WTC11 (cell line): ENCODE measurements around the gene DNAH8.

Source experiments
- ATF2 ChIP-seq: sonication (generic); formaldehyde crosslinking; IDR thresholded peaks from 2 replicates; pipeline ENCODE4 v1.8.1; 2022; ENCODE audit warnings: low read depth, missing genetic modification reagents, borderline replicate concordance
- CTCF ChIP-seq: fragments of 200-600 bp; IDR thresholded peaks from 2 replicates; pipeline ENCODE4 v1.8.0; 2022; ENCODE audit warnings: antibody characterized with exemption
- E2F1 ChIP-seq: sonication (generic); formaldehyde crosslinking; IDR thresholded peaks from 2 replicates; pipeline ENCODE4 v1.8.0; 2022; ENCODE audit warnings: mild to moderate bottlenecking, missing genetic modification reagents
- JAZF1 ChIP-seq: fragments of 250-450 bp; sonication (Bioruptor Pico); IDR thresholded peaks from 2 replicates; pipeline ENCODE4 v1.9.0; 2021; ENCODE audit warnings: moderate library complexity, mild to moderate bottlenecking, inconsistent platforms
- ZNF512 ChIP-seq: sonication (generic); formaldehyde crosslinking; IDR thresholded peaks from 2 replicates; pipeline ENCODE4 v1.8.1; 2022; ENCODE audit warnings: missing genetic modification reagents, borderline replicate concordance
- TF ChIP-seq, protein P1 (sequence below): sonication (generic); formaldehyde crosslinking; IDR thresholded peaks from 2 replicates; pipeline ENCODE4 v1.8.1; 2022; ENCODE audit warnings: low read depth, mild to moderate bottlenecking, moderate library complexity, missing genetic modification reagents, borderline replicate concordance
- TF ChIP-seq, protein P2 (sequence below): sonication (generic); formaldehyde crosslinking; IDR thresholded peaks from 2 replicates; pipeline ENCODE4 v1.8.0; 2023; ENCODE audit warnings: missing genetic modification reagents, mild to moderate bottlenecking, borderline replicate concordance
- TF ChIP-seq, protein P3 (sequence below): sonication (generic); formaldehyde crosslinking; IDR thresholded peaks from 2 replicates; pipeline ENCODE4 v1.8.0; 2022; ENCODE audit warnings: mild to moderate bottlenecking, missing genetic modification reagents

- TF ChIP-seq ATF2 (CRISPR knock-in tag) (no peak), E2F1 (CRISPR knock-in tag) (no peak), ZNF512 (CRISPR knock-in tag) (no peak), CTCF (no peak), JAZF1 (CRISPR knock-in tag) (no peak)
- TF ChIP-seq, protein P1, sequence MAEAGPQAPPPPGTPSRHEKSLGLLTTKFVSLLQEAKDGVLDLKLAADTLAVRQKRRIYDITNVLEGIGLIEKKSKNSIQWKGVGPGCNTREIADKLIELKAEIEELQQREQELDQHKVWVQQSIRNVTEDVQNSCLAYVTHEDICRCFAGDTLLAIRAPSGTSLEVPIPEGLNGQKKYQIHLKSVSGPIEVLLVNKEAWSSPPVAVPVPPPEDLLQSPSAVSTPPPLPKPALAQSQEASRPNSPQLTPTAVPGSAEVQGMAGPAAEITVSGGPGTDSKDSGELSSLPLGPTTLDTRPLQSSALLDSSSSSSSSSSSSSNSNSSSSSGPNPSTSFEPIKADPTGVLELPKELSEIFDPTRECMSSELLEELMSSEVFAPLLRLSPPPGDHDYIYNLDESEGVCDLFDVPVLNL (CRISPR knock-in tag) = no peak
- TF ChIP-seq, protein P2, sequence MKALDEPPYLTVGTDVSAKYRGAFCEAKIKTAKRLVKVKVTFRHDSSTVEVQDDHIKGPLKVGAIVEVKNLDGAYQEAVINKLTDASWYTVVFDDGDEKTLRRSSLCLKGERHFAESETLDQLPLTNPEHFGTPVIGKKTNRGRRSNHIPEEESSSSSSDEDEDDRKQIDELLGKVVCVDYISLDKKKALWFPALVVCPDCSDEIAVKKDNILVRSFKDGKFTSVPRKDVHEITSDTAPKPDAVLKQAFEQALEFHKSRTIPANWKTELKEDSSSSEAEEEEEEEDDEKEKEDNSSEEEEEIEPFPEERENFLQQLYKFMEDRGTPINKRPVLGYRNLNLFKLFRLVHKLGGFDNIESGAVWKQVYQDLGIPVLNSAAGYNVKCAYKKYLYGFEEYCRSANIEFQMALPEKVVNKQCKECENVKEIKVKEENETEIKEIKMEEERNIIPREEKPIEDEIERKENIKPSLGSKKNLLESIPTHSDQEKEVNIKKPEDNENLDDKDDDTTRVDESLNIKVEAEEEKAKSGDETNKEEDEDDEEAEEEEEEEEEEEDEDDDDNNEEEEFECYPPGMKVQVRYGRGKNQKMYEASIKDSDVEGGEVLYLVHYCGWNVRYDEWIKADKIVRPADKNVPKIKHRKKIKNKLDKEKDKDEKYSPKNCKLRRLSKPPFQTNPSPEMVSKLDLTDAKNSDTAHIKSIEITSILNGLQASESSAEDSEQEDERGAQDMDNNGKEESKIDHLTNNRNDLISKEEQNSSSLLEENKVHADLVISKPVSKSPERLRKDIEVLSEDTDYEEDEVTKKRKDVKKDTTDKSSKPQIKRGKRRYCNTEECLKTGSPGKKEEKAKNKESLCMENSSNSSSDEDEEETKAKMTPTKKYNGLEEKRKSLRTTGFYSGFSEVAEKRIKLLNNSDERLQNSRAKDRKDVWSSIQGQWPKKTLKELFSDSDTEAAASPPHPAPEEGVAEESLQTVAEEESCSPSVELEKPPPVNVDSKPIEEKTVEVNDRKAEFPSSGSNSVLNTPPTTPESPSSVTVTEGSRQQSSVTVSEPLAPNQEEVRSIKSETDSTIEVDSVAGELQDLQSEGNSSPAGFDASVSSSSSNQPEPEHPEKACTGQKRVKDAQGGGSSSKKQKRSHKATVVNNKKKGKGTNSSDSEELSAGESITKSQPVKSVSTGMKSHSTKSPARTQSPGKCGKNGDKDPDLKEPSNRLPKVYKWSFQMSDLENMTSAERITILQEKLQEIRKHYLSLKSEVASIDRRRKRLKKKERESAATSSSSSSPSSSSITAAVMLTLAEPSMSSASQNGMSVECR (CRISPR knock-in tag) = no peak
- TF ChIP-seq, protein P3, sequence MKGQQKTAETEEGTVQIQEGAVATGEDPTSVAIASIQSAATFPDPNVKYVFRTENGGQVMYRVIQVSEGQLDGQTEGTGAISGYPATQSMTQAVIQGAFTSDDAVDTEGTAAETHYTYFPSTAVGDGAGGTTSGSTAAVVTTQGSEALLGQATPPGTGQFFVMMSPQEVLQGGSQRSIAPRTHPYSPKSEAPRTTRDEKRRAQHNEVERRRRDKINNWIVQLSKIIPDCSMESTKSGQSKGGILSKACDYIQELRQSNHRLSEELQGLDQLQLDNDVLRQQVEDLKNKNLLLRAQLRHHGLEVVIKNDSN (CRISPR knock-in tag) = no peak
Measured at GRCh38 chr6:38973178-38974057, 258.3 kb downstream of the DNAH8 start.
